Naive thymus-derived CD4-positive, alpha-beta T cell (primary cell): Measurements from ENCODE around the gene MPPED1. TPM values are rescaled to one million over a fixed set of nuclear protein-coding genes. Genes with fewer than 3 reads are reported as not detected.

ENCODE experiments used
- ATAC-seq: fragments of 150-1000 bp; cut with Tn5 transposase; 2 replicates; pipeline ENCODE4 v1.10.0; 2021; ENCODE audit warnings: mild to moderate bottlenecking, moderate library complexity
- CTCF ChIA-PET: fragments of 350-600 bp; sonication (Branson Sonifier 250); formaldehyde crosslinking; loops from one replicate; lab custom pipeline; 2021; ENCODE audit warnings: antibody characterized with exemption; lab: Charles Lee
- POLR2A ChIA-PET: fragments of 350-600 bp; sonication (Branson Sonifier 250); formaldehyde crosslinking; loops from one replicate; lab custom pipeline; 2021; ENCODE audit warnings: antibody characterized with exemption, inconsistent platforms; lab: Charles Lee
- DNase-seq, 9 donors: peaks; one replicate each; pipeline versions ENCODE4 v3.0.0 to v3.0.0-alpha.2; 2020 to 2022; ENCODE audit warnings: mixed read lengths in 1 of 9
- H3K27ac ChIP-seq: one replicate; pipeline ENCODE4 v1.7.0; 2013; ENCODE audit warnings: mild to moderate bottlenecking, low read depth, low read length, moderate library complexity
- H3K27me3 ChIP-seq, 2 donors: one replicate each; pipeline ENCODE4 v1.7.0; 2013; ENCODE audit warnings: low read length in 2 of 2, mild to moderate bottlenecking in 2 of 2, moderate library complexity in 2 of 2; ENCODE audit not compliant: control insufficient read depth in 2 of 2, insufficient read depth in 2 of 2
- H3K36me3 ChIP-seq, 3 experiments: 1 replicate in 2 of 3; 2 replicates in 1 of 3; pipeline ENCODE4 v1.7.0; 2013; ENCODE audit warnings: low read length in 3 of 3, mild to moderate bottlenecking in 3 of 3, moderate library complexity in 1 of 3; ENCODE audit not compliant: insufficient read depth in 3 of 3, control insufficient read depth in 2 of 3
- H3K4me1 ChIP-seq, 2 donors: one replicate each; pipeline ENCODE4 v1.7.0; 2013; ENCODE audit warnings: low read length in 2 of 2, mild to moderate bottlenecking in 2 of 2, moderate library complexity in 1 of 2; ENCODE audit not compliant: control insufficient read depth in 2 of 2, insufficient read depth in 2 of 2
- H3K4me3 ChIP-seq: 2 replicates; pipeline ENCODE4 v1.7.0; 2013; ENCODE audit warnings: mild to moderate bottlenecking, low read length
- H3K9me3 ChIP-seq, 3 experiments: 1 replicate in 2 of 3; 2 replicates in 1 of 3; pipeline ENCODE4 v1.7.0; 2013; ENCODE audit warnings: low read length in 3 of 3; ENCODE audit not compliant: control insufficient read depth in 2 of 3
- H3K27ac Mint-ChIP-seq, 9 donors: one replicate each; pipeline ENCODE4 v1.8.0; 2020 to 2022; ENCODE audit warnings: mixed read lengths in 9 of 9, mild to moderate bottlenecking in 8 of 9, moderate library complexity in 5 of 9, inconsistent platforms in 2 of 9
- H3K27me3 Mint-ChIP-seq, 5 donors: one replicate each; pipeline ENCODE4 v1.8.0; 2021 to 2022; ENCODE audit warnings: mixed read lengths in 5 of 5, mild to moderate bottlenecking in 1 of 5
- H3K36me3 Mint-ChIP-seq, 5 donors: one replicate each; pipeline ENCODE4 v1.8.0; 2020 to 2022; ENCODE audit warnings: mixed read lengths in 5 of 5, mild to moderate bottlenecking in 3 of 5, inconsistent platforms in 1 of 5
- H3K4me1 Mint-ChIP-seq, 7 donors: one replicate each; pipeline ENCODE4 v1.8.0; 2020 to 2022; ENCODE audit warnings: mixed read lengths in 7 of 7, mild to moderate bottlenecking in 3 of 7, inconsistent platforms in 1 of 7
- H3K4me3 Mint-ChIP-seq, 10 donors: one replicate each; pipeline ENCODE4 v1.8.0; 2020 to 2022; ENCODE audit warnings: mild to moderate bottlenecking in 10 of 10, mixed read lengths in 10 of 10, moderate library complexity in 6 of 10, inconsistent platforms in 2 of 10
- H3K9me3 Mint-ChIP-seq, 11 donors: one replicate each; pipeline ENCODE4 v1.8.0; 2020 to 2022; ENCODE audit warnings: mixed read lengths in 11 of 11, mild to moderate bottlenecking in 4 of 11, inconsistent platforms in 1 of 11, moderate library complexity in 1 of 11
- intact Hi-C, 2 donors: fragments of 100-400 bp; cut with micrococcal nuclease; formaldehyde crosslinking; loops; one replicate each; pipeline ENCODE4 v1.15.1; 2023
- polyA plus RNA-seq, 2 donors: library from polyadenylated mRNA; unstranded; fragments of 300-500 nt; fragmentation: Illumina TruSeq; gene quantifications; one replicate each; pipeline ENCODE4 v1.2.3, GENCODE V29; 2021
- total RNA-seq, 6 experiments: library from RNA in 5 of 6; stranded (reverse) in 5 of 6; gene quantifications; 1 replicate in 5 of 6; 2 replicates in 1 of 6; pipeline ENCODE4 v1.2.3 and lab custom pipeline; 2021 to 2026

The MPPED1 gene
- total and polyA plus RNA-seq, 7 experiments from 2014 or later = not detected

GRCh38 chr22:43423046-43423445, 11.2 kb downstream of the MPPED1 start:
- H3K36me3 Mint-ChIP-seq = no peaks in the 10 kb centered on the region

GRCh38 chr22:43424201-43424600, 12.4 kb downstream of the MPPED1 start:
- H3K27me3 ChIP-seq = peaks cover 0 to 3% of the 10 kb centered on the region in 2 donors
- intact Hi-C loops = no loop called here
- Mint-ChIP-seq H3K4me3 (no peak overlapping the region), H3K27ac (no peak overlapping the region), H3K27me3 (peaks cover 0 to 16% (median 6%) of the 10 kb centered on the region in 5 donors), H3K36me3 (no peaks in the 10 kb centered on the region), H3K9me3 (no peaks in the 10 kb centered on the region), H3K4me1 (no peaks in the 10 kb centered on the region)
- no peak overlapping the region for H3K4me3 ChIP-seq
- H3K36me3 ChIP-seq = no peaks in the 10 kb centered on the region
- H3K9me3 ChIP-seq = no peaks in the 10 kb centered on the region
- no peak for ATAC-seq
- ChIA-PET POLR2A (no interaction called here), CTCF (no interaction called here)
- H3K27ac ChIP-seq = no peak overlapping the region
- DNase-seq = no peak
- H3K4me1 ChIP-seq = no peaks in the 10 kb centered on the region

More at GRCh38 chr22:43423046-43423445, 11.2 kb downstream of the MPPED1 start:
- POLR2A ChIA-PET = no interaction called here
- Histone ChIP-seq H3K27me3 (no peaks in the 10 kb centered on the region), H3K4me1 (no peaks in the 10 kb centered on the region), H3K9me3 (no peaks in the 10 kb centered on the region), H3K36me3 (no peaks in the 10 kb centered on the region), H3K4me3 (no peak overlapping the region), H3K27ac (no peak overlapping the region)
- no peak for DNase-seq
- Mint-ChIP-seq H3K4me3 (no peak overlapping the region), H3K4me1 (no peaks in the 10 kb centered on the region), H3K27me3 (peaks cover 0 to 13% (median 5%) of the 10 kb centered on the region in 5 donors), H3K27ac (no peak overlapping the region), H3K9me3 (no peaks in the 10 kb centered on the region)
- intact Hi-C loops = no loop called here
- CTCF ChIA-PET = no interaction called here
- no peak for ATAC-seq

- Mint-ChIP-seq H3K27ac (no peak overlapping the region), H3K27me3 (peaks cover 0 to 21% (median 11%) of the 10 kb centered on the region in 5 donors), H3K36me3 (no peaks in the 10 kb centered on the region), H3K9me3 (no peaks in the 10 kb centered on the region), H3K4me3 (no peak overlapping the region), H3K4me1 (no peaks in the 10 kb centered on the region)
- Histone ChIP-seq H3K27me3 (peaks cover 0 to 3% of the 10 kb centered on the region in 2 donors), H3K36me3 (no peaks in the 10 kb centered on the region), H3K9me3 (no peaks in the 10 kb centered on the region), H3K4me3 (no peak overlapping the region), H3K4me1 (no peaks in the 10 kb centered on the region), H3K27ac (no peak overlapping the region)
- ChIA-PET POLR2A (no interaction called here), CTCF (no interaction called here)
- ATAC-seq (no peak), DNase-seq (no peak)
- intact Hi-C loops = no loop called here
Measured at GRCh38 chr22:43424666-43425630, 13.1 kb downstream of the MPPED1 start.

- H3K27me3 ChIP-seq = peaks cover 0 to 3% of the 10 kb centered on the region in 2 donors
- H3K4me3 ChIP-seq = no peak overlapping the region
- H3K36me3 Mint-ChIP-seq = no peaks in the 10 kb centered on the region
- no peaks in the 10 kb centered on the region for H3K4me1 Mint-ChIP-seq
- intact Hi-C loops = no loop called here
- no peak overlapping the region for H3K4me3 Mint-ChIP-seq
- H3K9me3 Mint-ChIP-seq = no peaks in the 10 kb centered on the region
- no peaks in the 10 kb centered on the region for H3K36me3 ChIP-seq
- DNase-seq = no peak
- no peaks in the 10 kb centered on the region for H3K9me3 ChIP-seq
- no peak for ATAC-seq
- H3K4me1 ChIP-seq = no peaks in the 10 kb centered on the region
- H3K27me3 Mint-ChIP-seq = peaks cover under 1 to 33% (median 20%) of the 10 kb centered on the region in 5 donors
- ChIA-PET CTCF (no interaction called here), POLR2A (no interaction called here)
- no peak overlapping the region for H3K27ac Mint-ChIP-seq
- H3K27ac ChIP-seq = no peak overlapping the region
Measured at GRCh38 chr22:43425976-43426785, 14.4 kb downstream of the MPPED1 start.

- peaks cover 0 to 3% of the 10 kb centered on the region in 2 donors for H3K27me3 ChIP-seq
- H3K4me3 ChIP-seq = no peak overlapping the region
- H3K9me3 Mint-ChIP-seq = no peaks in the 10 kb centered on the region
- H3K4me1 Mint-ChIP-seq = peaks cover 0 to 1% (median 0%) of the 10 kb centered on the region in 7 donors
- H3K27me3 Mint-ChIP-seq = peaks cover 4 to 39% (median 27%) of the 10 kb centered on the region in 5 donors
- no peak overlapping the region for H3K27ac ChIP-seq
- intact Hi-C loops = no loop called here
- DNase-seq = no peak
- ChIA-PET CTCF (no interaction called here), POLR2A (no interaction called here)
- no peak overlapping the region for H3K4me3 Mint-ChIP-seq
- no peak for ATAC-seq
- H3K4me1 ChIP-seq = no peaks in the 10 kb centered on the region
- H3K36me3 Mint-ChIP-seq = no peaks in the 10 kb centered on the region
- no peak overlapping the region for H3K27ac Mint-ChIP-seq
- H3K9me3 ChIP-seq = no peaks in the 10 kb centered on the region
- H3K36me3 ChIP-seq = no peaks in the 10 kb centered on the region
Measured at GRCh38 chr22:43426816-43427215, 15.0 kb downstream of the MPPED1 start.

GRCh38 chr22:43427296-43428004, 15.6 kb downstream of the MPPED1 start:
- Histone ChIP-seq H3K4me3 (no peak overlapping the region), H3K27ac (no peak overlapping the region), H3K27me3 (peaks cover 0 to 3% of the 10 kb centered on the region in 2 donors), H3K36me3 (no peaks in the 10 kb centered on the region), H3K9me3 (no peaks in the 10 kb centered on the region), H3K4me1 (no peaks in the 10 kb centered on the region)
- Mint-ChIP-seq H3K27me3 (peaks cover 4 to 45% (median 28%) of the 10 kb centered on the region in 5 donors), H3K27ac (no peak overlapping the region), H3K9me3 (no peaks in the 10 kb centered on the region), H3K4me1 (peaks cover 0 to 6% (median 0%) of the 10 kb centered on the region in 7 donors), H3K4me3 (no peak overlapping the region), H3K36me3 (no peaks in the 10 kb centered on the region)
- intact Hi-C loops = no loop called here
- CTCF ChIA-PET = no interaction called here
- no peak for DNase-seq
- no peak for ATAC-seq
- POLR2A ChIA-PET = no interaction called here
